HepG2 (cell line): ENCODE results near the gene PAPSS1. TPM values are rescaled to one million over a fixed set of nuclear protein-coding genes. Genes with fewer than 3 reads are reported as not detected.
A peak's percentile ranks its signal among the peaks of the same experiment; 100 is the strongest.

Experiments
- ATAC-seq: fragments of 200-7000 bp; cut with Tn5 transposase; 3 replicates; pipeline ENCODE4 v1.9.1; 2020; ENCODE audit warnings: mild to moderate bottlenecking, moderate library complexity
- BruUV-seq: library from RNA; stranded (reverse); fragments of 400-500 nt; replicated peaks from 2 replicates; lab custom pipeline; 2021; lab: Mats Ljungman, UMichigan
- CTCF ChIA-PET: fragments of 300-600 bp; formaldehyde crosslinking; extraction: SDS; loops from one replicate; lab custom pipeline; 2021; ENCODE audit warnings: low total read pairs, inconsistent platforms, low intra/inter-chr PET ratio; lab: Yijun Ruan, JAX
- POLR2A ChIA-PET: fragments of 350-600 bp; sonication (Branson Sonifier 250); formaldehyde crosslinking; loops from one replicate; lab custom pipeline; 2020; ENCODE audit warnings: antibody characterized with exemption, inconsistent platforms; lab: Yijun Ruan, JAX
- DNase-seq: peaks from one replicate; pipeline ENCODE4 v3.0.0-alpha.2; 2015; ENCODE audit warnings: low spot score
- FAIRE-seq: peaks from 3 replicates; lab custom pipeline; 2011; peaks lifted over from hg19 to GRCh38; lab: Jason Lieb, UNC
- H2AFZ ChIP-seq: one replicate; pipeline ENCODE4 v1.6.1; 2011; ENCODE audit warnings: low read length, inconsistent platforms
- H3K27ac ChIP-seq: fragments of 300-600 bp; 3 replicates; pipeline ENCODE4 v1.8.0; 2011; ENCODE audit warnings: mixed run types, mild to moderate bottlenecking, mixed read lengths, low read length, inconsistent platforms; ENCODE audit not compliant: insufficient read depth; ENCODE audit errors: extremely low read length
- H3K27me3 ChIP-seq, 2 experiments: fragments of 200-600 bp in 1 of 2; 2 replicates in 1 of 2; 3 replicates in 1 of 2; pipeline versions ENCODE4 v1.6.0 to v1.8.0; 2011; ENCODE audit warnings: low read length in 2 of 2, mild to moderate bottlenecking in 2 of 2, moderate library complexity in 2 of 2, inconsistent platforms in 1 of 2; ENCODE audit not compliant: insufficient read depth in 2 of 2, control insufficient read depth in 1 of 2
- H3K36me3 ChIP-seq, 2 experiments: fragments of 200-600 bp in 1 of 2; replicated peaks in 1 of 2; 2 replicates in 1 of 2; 3 replicates in 1 of 2; pipeline versions ENCODE4 v1.5.1 to v1.8.0; 2011; ENCODE audit warnings: low read length in 2 of 2, inconsistent platforms in 1 of 2; ENCODE audit not compliant: insufficient read depth in 2 of 2, control insufficient read depth in 1 of 2
- H3K4me1 ChIP-seq: 2 replicates; pipeline ENCODE4 v1.5.1; 2012; ENCODE audit warnings: low read length, inconsistent platforms; ENCODE audit not compliant: insufficient read depth
- H3K4me2 ChIP-seq: 2 replicates; pipeline ENCODE4 v1.6.0; 2011; ENCODE audit warnings: low read depth, low read length, inconsistent platforms
- H3K4me3 ChIP-seq, 3 experiments: fragments of 200-600 bp in 1 of 3; sonication (generic), shearing (Covaris generic) in 1 of 3; replicated peaks in 1 of 3; 2 replicates each; pipeline ENCODE4 v1.5.1; 2011 to 2016; ENCODE audit warnings: low read length in 3 of 3, inconsistent platforms in 2 of 3, low read depth in 2 of 3, mild to moderate bottlenecking in 2 of 3, control low read depth in 1 of 3, mixed read lengths in 1 of 3; ENCODE audit not compliant: insufficient read depth in 1 of 3
- H3K79me2 ChIP-seq: one replicate; pipeline ENCODE4 v1.6.1; 2011; ENCODE audit warnings: low read length, inconsistent platforms; ENCODE audit not compliant: insufficient read depth
- H3K9ac ChIP-seq: 2 replicates; pipeline ENCODE4 v1.6.0; 2011; ENCODE audit warnings: mild to moderate bottlenecking, low read depth, low read length, inconsistent platforms; ENCODE audit not compliant: insufficient read depth
- H3K9me3 ChIP-seq: 2 replicates; pipeline ENCODE4 v1.5.1; 2012; ENCODE audit warnings: mild to moderate bottlenecking, low read length
- H4K20me1 ChIP-seq: 2 replicates; pipeline ENCODE4 v1.6.0; 2011; ENCODE audit warnings: inconsistent platforms, mild to moderate bottlenecking, low read length, moderate library complexity; ENCODE audit not compliant: insufficient read depth
- BRCA1 ChIP-seq: sonication (generic); formaldehyde crosslinking; IDR thresholded peaks from 2 replicates; pipeline ENCODE4 v1.4.0; 2020; ENCODE audit warnings: missing genetic modification reagents
- NCOA5 ChIP-seq: sonication (generic); formaldehyde crosslinking; IDR thresholded peaks from 2 replicates; pipeline ENCODE4 v1.4.0; 2020; ENCODE audit warnings: missing genetic modification reagents
- NFIC ChIP-seq: IDR thresholded peaks from 2 replicates; pipeline ENCODE4 v1.6.1; 2012; ENCODE audit warnings: mild to moderate bottlenecking, low read length, inconsistent platforms
- SAP130 ChIP-seq: IDR thresholded peaks from 2 replicates; pipeline ENCODE4 v1.6.1; 2016; ENCODE audit warnings: low read depth
- SP1 ChIP-seq, 2 experiments: fragments of 450-650 bp in 1 of 2; sonication (generic) in 1 of 2; formaldehyde crosslinking in 1 of 2; IDR thresholded peaks; 2 replicates each; pipeline versions ENCODE4 v1.4.0 to v1.6.1; 2016 to 2020; ENCODE audit warnings: missing genetic modification reagents in 1 of 2
- ZNF329 ChIP-seq: sonication (generic); formaldehyde crosslinking; IDR thresholded peaks from 2 replicates; pipeline ENCODE4 v1.9.0; 2021; ENCODE audit warnings: low read depth, mild to moderate bottlenecking, missing genetic modification reagents
- ZNF34 ChIP-seq: sonication (generic); formaldehyde crosslinking; IDR thresholded peaks from 2 replicates; pipeline ENCODE4 v1.4.0; 2020; ENCODE audit warnings: mild to moderate bottlenecking, missing genetic modification reagents, borderline replicate concordance
- WGBS: methylation state at CpG from one replicate; pipeline ENCODE4 v1.1.6; 2017; ENCODE audit warnings: low lambda C conversion rate; 5-methylcytosine and 5-hydroxymethylcytosine counted together
- in situ Hi-C: cut with HindIII; loops from 2 replicates; pipeline ENCODE4 v1.10.0; 2017; ENCODE audit warnings: low pct_unique_long_range_greater_than_20kb; ENCODE audit not compliant: extremely low pct_ligation_motif_present
- intact Hi-C: fragments of 100-400 bp; cut with micrococcal nuclease; formaldehyde crosslinking; loops from one replicate; pipeline ENCODE4 v1.10.0; 2022; ENCODE audit not compliant: unreplicated experiment
- polyA plus RNA-seq, 8 experiments: library from polyadenylated mRNA; depleted of rRNA in 3 of 8; stranded (reverse) in 7 of 8; unstranded in 1 of 8; fragments of >200 nt; fragmentation: Illumina TruSeq in 4 of 8; extraction: Trizol in 4 of 8; gene quantifications; 2 replicates each; pipeline versions ENCODE4 v1.2.1 to v1.2.3, GENCODE V29; 2011 to 2016; ENCODE audit warnings: low read depth in 4 of 8, missing spikeins in 1 of 8, mixed read lengths in 1 of 8; ENCODE audit not compliant: insufficient read depth in 1 of 8
- total RNA-seq, 5 experiments: library from RNA; depleted of rRNA; stranded (reverse); fragments of >200 nt; fragmentation: Illumina TruSeq; extraction: Trizol; gene quantifications; 2 replicates each; pipeline ENCODE4 v1.2.3, GENCODE V29; 2016; ENCODE audit warnings: low read depth in 1 of 5
- TF ChIP-seq, protein P1 (sequence below): IDR thresholded peaks from 2 replicates; pipeline ENCODE4 v1.6.1; 2016; ENCODE audit warnings: control low read depth
- TF ChIP-seq, protein P2 (sequence below): sonication (generic); formaldehyde crosslinking; IDR thresholded peaks from 2 replicates; pipeline ENCODE4 v1.4.0; 2020; ENCODE audit warnings: mild to moderate bottlenecking, missing genetic modification reagents

The PAPSS1 gene
- total and polyA plus RNA-seq, 2 of the 13 experiments (the other 11 are each of a cell fraction or from before 2014, with no cell fraction given) = 105 to 126 TPM

DNA sequence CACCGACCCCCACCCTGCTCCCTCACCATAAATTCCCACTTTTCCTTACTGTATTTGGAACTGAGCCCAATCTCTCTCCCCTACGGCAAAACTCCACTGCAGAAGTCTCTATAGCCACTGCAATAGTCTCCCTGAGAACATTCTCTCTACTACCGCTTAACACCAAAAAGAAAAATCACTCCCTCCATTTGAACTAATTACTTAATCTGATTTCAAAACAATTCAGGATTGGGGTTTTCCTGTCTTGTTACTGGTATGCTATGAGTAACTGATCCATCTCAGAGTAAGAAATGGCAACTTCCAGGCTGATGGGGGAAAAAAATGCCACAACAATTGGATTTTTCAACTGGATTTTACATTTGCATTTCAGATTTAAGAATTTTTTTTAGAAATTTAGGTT, 5.8 kb downstream of the PAPSS1 start:
- peak overlapping the region; percentile 62 for H3K27ac ChIP-seq
- intact Hi-C loops (no loop called here), in situ Hi-C loops (no loop called here)
- CTCF ChIA-PET = no interaction called here
- peaks cover 83% of the 10 kb centered on the region for H3K4me1 ChIP-seq
- POLR2A ChIA-PET = no interaction called here
- DNase-seq (no peak), FAIRE-seq (no peak), ATAC-seq (peak; percentile 22; the same call in 1 of the 3 replicates)
- WGBS = 89% methylated on average over 3 of the region's 3 CpGs
- H3K79me2 ChIP-seq = peaks cover 94% of the 10 kb centered on the region
- H3K27me3 ChIP-seq = no peaks in the 10 kb centered on the region; a peak in 1 of 5 replicates
- H3K9ac ChIP-seq = peak overlapping the region; percentile 51; the same call in 1 of the 2 replicates
- peaks cover 0 to 5% of the 10 kb centered on the region in 2 experiments; a peak in 1 of 5 replicates for H3K36me3 ChIP-seq
- TF ChIP-seq NFIC = 0 out of 2 replicates have a peak, but pooled peaks have one; percentile 28
- TF ChIP-seq, protein P1, sequence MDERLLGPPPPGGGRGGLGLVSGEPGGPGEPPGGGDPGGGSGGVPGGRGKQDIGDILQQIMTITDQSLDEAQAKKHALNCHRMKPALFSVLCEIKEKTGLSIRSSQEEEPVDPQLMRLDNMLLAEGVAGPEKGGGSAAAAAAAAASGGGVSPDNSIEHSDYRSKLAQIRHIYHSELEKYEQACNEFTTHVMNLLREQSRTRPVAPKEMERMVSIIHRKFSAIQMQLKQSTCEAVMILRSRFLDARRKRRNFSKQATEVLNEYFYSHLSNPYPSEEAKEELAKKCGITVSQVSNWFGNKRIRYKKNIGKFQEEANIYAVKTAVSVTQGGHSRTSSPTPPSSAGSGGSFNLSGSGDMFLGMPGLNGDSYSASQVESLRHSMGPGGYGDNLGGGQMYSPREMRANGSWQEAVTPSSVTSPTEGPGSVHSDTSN (CRISPR knock-in tag) = no peak
- no peak for TF ChIP-seq ZNF34 (CRISPR knock-in tag)
- TF ChIP-seq, protein P2, sequence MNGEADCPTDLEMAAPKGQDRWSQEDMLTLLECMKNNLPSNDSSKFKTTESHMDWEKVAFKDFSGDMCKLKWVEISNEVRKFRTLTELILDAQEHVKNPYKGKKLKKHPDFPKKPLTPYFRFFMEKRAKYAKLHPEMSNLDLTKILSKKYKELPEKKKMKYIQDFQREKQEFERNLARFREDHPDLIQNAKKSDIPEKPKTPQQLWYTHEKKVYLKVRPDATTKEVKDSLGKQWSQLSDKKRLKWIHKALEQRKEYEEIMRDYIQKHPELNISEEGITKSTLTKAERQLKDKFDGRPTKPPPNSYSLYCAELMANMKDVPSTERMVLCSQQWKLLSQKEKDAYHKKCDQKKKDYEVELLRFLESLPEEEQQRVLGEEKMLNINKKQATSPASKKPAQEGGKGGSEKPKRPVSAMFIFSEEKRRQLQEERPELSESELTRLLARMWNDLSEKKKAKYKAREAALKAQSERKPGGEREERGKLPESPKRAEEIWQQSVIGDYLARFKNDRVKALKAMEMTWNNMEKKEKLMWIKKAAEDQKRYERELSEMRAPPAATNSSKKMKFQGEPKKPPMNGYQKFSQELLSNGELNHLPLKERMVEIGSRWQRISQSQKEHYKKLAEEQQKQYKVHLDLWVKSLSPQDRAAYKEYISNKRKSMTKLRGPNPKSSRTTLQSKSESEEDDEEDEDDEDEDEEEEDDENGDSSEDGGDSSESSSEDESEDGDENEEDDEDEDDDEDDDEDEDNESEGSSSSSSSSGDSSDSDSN (CRISPR knock-in tag) = no peak
- TF ChIP-seq ZNF329 (CRISPR knock-in tag) = no peak
- no peak for TF ChIP-seq NCOA5
- 0 out of 2 replicates have a peak, but pooled peaks have one; percentile 2 for TF ChIP-seq SAP130
- TF ChIP-seq BRCA1 (CRISPR knock-in tag) = no peak
- no peak for TF ChIP-seq SP1 (IDR thresholded peaks at IDR 0.05)
- no peak for TF ChIP-seq SP1 (CRISPR knock-in tag; IDR thresholded peaks at IDR 0.05)
- BruUV-seq = no TSS peak
- H2AFZ ChIP-seq = no peak overlapping the region
- H3K9me3 ChIP-seq = no peaks in the 10 kb centered on the region
- H3K4me3 ChIP-seq = 0 out of 6 replicates have a peak overlapping the region, but pooled peaks of 1 of the 3 experiments have one; percentile 9
- H3K4me2 ChIP-seq = peak overlapping the region; percentile 75
- H4K20me1 ChIP-seq = no peaks in the 10 kb centered on the region; the same call in 1 of the 2 replicates
